Measurements from ENCODE around the gene HDHD2.

HDHD2 gene

DNA sequence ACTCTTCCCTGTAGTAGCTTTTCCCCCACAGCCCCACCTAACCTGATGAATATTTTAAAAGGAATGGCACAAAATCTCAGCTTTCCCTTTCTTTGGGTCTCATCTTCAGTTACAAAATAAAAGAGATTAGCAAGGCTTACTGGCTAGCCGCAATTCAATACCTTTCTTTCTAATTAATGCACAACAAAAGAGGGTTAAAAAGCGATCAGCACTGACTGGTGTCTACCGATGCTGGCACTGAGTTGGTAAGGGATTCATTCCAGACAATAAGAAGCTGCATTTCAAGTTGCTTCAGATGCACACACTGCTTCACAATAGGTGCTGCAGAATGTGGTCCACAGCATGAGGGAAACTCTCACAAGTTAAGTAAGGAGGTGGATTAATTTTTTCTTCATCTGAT is 41.9 kb downstream of the HDHD2 start:
- H3K9me3 ChIP-seq (ENCODE audit: insufficient read depth, low read depth, low read length), result no peaks in the 10 kb centered on the region
- no peak overlapping the region; the same call in 1 of the 2 replicates for H3K4me3 ChIP-seq (ENCODE audit: low read length)
- no peaks in the 10 kb centered on the region for H3K27me3 ChIP-seq (ENCODE audit: insufficient read depth, low read length)
- H3K4me1 ChIP-seq (ENCODE audit: insufficient read depth, low read length), result peaks cover 31% of the 10 kb centered on the region
- peak overlapping the region; percentile 36; the same call in 1 of the 2 replicates for H3K9ac ChIP-seq (ENCODE audit: low read depth, low read length)
- H3K36me3 ChIP-seq (ENCODE audit: insufficient read depth, low read depth, low read length), result peaks cover 48% of the 10 kb centered on the region
- H3K27ac ChIP-seq (ENCODE audit: low read length), result no peak overlapping the region

DNA sequence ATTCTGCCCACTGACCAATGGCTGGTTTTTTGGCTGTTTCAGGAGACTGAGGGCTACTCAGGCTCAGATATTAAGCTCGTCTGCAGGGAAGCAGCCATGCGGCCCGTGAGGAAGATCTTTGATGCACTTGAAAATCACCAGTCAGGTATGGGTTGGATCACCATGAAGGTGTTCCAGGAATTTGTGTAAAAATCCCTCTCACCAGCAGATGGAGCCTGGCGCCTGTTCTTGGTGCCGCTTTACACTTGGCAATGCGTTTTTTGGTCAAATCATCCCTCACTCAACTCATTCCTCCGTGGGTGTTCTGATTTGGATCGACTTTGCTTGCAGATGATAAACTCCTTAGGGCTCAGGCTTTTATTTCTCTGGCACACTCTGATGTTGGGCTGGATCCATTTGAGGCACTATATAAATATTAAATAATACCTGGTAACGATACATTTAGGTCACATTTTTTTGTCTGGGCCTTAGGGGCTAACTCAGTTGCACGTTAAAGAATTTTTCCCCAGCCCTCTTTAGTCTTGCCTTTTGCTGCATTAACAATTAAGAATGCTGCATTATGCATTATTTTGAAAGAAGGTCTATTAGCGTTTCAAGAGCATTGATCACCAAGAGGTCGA is 50.0 kb downstream of the HDHD2 start:
- no peak overlapping the region for H3K9ac ChIP-seq (ENCODE audit: low read depth, low read length)
- 0 out of 2 replicates have a peak, but pooled peaks cover 4% of the 10 kb centered on the region for H3K4me1 ChIP-seq (ENCODE audit: insufficient read depth, low read length)
- no peak overlapping the region for H3K27ac ChIP-seq (ENCODE audit: low read length)
- no peak overlapping the region for H3K4me3 ChIP-seq (ENCODE audit: low read length)
- H3K9me3 ChIP-seq (ENCODE audit: insufficient read depth, low read depth, low read length), result no peaks in the 10 kb centered on the region
- no peaks in the 10 kb centered on the region for H3K27me3 ChIP-seq (ENCODE audit: insufficient read depth, low read length)
- peaks cover 5% of the 10 kb centered on the region for H3K36me3 ChIP-seq (ENCODE audit: insufficient read depth, low read depth, low read length)

DNA sequence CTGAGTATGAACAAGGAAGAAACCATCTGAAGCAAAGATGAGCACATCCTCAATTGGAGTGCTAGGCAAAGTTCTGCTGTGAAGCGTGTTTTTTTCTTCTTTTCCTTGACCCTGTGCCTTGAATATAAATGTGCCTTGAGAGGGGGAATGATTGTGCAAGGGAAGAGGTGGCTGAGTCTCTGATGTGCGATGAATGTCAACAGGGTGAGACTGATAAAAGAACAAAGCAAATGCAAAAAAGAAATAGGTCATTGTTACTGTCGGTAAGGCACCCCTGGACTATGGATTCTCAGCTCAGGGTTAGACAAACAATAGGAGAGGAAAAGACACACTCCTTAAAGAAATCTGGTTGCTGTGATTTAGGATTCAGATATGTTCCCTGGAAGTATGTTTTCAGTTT is 54.5 kb downstream of the HDHD2 start:
- Histone ChIP-seq H3K4me3 (ENCODE audit: low read length) (no peak overlapping the region), H3K4me1 (ENCODE audit: insufficient read depth, low read length) (0 out of 2 replicates have a peak, but pooled peaks cover 4% of the 10 kb centered on the region), H3K27ac (ENCODE audit: low read length) (no peak overlapping the region), H3K36me3 (ENCODE audit: insufficient read depth, low read depth, low read length) (no peaks in the 10 kb centered on the region), H3K9ac (ENCODE audit: low read depth, low read length) (no peak overlapping the region), H3K9me3 (ENCODE audit: insufficient read depth, low read depth, low read length) (no peaks in the 10 kb centered on the region), H3K27me3 (ENCODE audit: insufficient read depth, low read length) (no peaks in the 10 kb centered on the region)

DNA sequence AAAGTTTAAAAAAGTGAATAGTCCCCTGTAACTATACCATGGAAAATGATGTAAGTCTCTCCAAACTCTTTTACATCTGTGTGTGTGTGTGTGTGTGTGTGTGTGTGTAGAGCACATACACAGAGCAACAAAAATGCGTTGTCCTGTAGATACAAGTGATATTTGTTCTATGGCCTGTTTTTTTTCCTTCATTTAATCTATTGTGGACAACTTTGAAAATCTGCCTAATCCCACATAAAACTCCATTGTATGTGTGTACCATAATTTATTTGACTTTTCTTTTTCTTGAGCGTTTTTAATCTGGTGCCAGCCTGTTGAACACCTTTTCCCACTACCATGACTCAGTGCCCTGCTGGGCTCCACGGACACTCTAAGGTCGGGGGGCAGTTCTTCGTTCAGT is 62.6 kb downstream of the HDHD2 start:
- Histone ChIP-seq H3K4me1 (ENCODE audit: insufficient read depth, low read length) (peaks cover 4% of the 10 kb centered on the region; the same call in 1 of the 2 replicates), H3K27ac (ENCODE audit: low read length) (no peak overlapping the region), H3K27me3 (ENCODE audit: insufficient read depth, low read length) (no peaks in the 10 kb centered on the region), H3K36me3 (ENCODE audit: insufficient read depth, low read depth, low read length) (no peaks in the 10 kb centered on the region), H3K9me3 (ENCODE audit: insufficient read depth, low read depth, low read length) (no peaks in the 10 kb centered on the region), H3K9ac (ENCODE audit: low read depth, low read length) (no peak overlapping the region), H3K4me3 (ENCODE audit: low read length) (no peak overlapping the region)

DNA sequence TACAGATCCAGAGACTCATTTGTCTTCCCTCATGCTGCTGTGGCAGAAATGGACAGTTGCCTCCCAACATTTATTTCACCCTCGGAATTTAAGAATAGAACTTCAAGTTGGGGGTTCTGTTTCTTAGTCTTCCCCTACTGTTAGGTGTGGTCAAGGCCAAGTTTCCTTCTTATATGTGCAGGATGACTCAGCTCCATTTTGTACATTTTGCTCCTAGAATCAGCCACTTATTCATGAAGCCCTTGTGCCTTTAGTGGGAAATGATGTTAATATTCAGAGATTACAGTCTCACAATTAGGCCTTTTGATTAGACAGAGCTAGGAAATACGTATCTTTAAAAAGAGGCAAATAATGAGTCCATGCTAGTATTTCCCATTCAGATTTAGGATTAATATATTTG is 68.7 kb downstream of the HDHD2 start:
- no peaks in the 10 kb centered on the region for H3K36me3 ChIP-seq (ENCODE audit: insufficient read depth, low read depth, low read length)
- no peak overlapping the region for H3K9ac ChIP-seq (ENCODE audit: low read depth, low read length)
- H3K4me3 ChIP-seq (ENCODE audit: low read length), result no peak overlapping the region
- no peaks in the 10 kb centered on the region for H3K9me3 ChIP-seq (ENCODE audit: insufficient read depth, low read depth, low read length)
- no peak overlapping the region for H3K27ac ChIP-seq (ENCODE audit: low read length)
- no peaks in the 10 kb centered on the region for H3K27me3 ChIP-seq (ENCODE audit: insufficient read depth, low read length)
- H3K4me1 ChIP-seq (ENCODE audit: insufficient read depth, low read length), result peaks cover 4% of the 10 kb centered on the region; the same call in 1 of the 2 replicates

DNA sequence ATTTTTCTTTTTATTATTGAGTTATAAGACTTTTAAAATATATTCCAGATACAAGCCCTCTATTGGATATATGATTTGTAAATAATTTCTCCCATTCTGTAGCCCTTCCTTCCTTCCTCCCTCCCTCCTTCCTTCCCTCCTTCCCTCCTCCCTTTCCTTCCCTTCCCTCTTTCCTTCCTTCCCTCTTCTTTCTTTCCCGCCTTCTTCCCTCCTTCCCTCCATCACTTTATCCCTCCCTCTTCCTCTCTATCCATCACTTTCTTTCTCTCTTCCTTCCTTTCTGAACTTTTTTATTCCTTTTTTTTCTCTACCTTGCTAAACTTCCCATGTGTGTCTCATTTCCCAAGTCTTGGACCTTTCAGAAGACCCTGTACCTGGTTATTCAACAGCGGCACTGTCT is 69.4 kb downstream of the HDHD2 start:
- Histone ChIP-seq H3K27me3 (ENCODE audit: insufficient read depth, low read length) (no peaks in the 10 kb centered on the region), H3K27ac (ENCODE audit: low read length) (no peak overlapping the region), H3K4me1 (ENCODE audit: insufficient read depth, low read length) (peaks cover 4% of the 10 kb centered on the region; the same call in 1 of the 2 replicates), H3K4me3 (ENCODE audit: low read length) (no peak overlapping the region), H3K36me3 (ENCODE audit: insufficient read depth, low read depth, low read length) (no peaks in the 10 kb centered on the region), H3K9me3 (ENCODE audit: insufficient read depth, low read depth, low read length) (no peaks in the 10 kb centered on the region), H3K9ac (ENCODE audit: low read depth, low read length) (no peak overlapping the region)

DNA sequence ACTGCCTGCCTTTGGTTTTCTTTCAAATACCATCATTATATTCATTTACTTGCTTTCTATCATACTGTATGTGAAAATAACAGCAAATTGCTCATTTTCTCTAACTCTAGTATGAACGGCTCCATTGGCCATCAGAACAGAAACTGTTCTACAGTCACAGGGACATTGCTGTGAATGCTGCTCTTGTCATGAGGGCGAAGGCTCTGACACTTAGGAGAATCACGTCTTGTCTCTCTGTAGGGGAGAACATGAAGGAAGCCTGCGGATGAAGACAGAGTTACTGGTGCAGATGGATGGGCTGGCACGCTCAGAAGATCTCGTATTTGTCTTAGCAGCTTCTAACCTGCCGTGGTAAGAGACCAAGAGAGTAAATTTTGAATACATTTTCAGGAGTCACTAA is 73.2 kb downstream of the HDHD2 start:
- no peaks in the 10 kb centered on the region for H3K9me3 ChIP-seq (ENCODE audit: insufficient read depth, low read depth, low read length)
- no peak overlapping the region for H3K9ac ChIP-seq (ENCODE audit: low read depth, low read length)
- H3K27ac ChIP-seq (ENCODE audit: low read length), result no peak overlapping the region
- no peaks in the 10 kb centered on the region for H3K36me3 ChIP-seq (ENCODE audit: insufficient read depth, low read depth, low read length)
- no peak overlapping the region for H3K4me3 ChIP-seq (ENCODE audit: low read length)
- H3K4me1 ChIP-seq (ENCODE audit: insufficient read depth, low read length), result peaks cover 7% of the 10 kb centered on the region; the same call in 1 of the 2 replicates
- no peaks in the 10 kb centered on the region for H3K27me3 ChIP-seq (ENCODE audit: insufficient read depth, low read length)

DNA sequence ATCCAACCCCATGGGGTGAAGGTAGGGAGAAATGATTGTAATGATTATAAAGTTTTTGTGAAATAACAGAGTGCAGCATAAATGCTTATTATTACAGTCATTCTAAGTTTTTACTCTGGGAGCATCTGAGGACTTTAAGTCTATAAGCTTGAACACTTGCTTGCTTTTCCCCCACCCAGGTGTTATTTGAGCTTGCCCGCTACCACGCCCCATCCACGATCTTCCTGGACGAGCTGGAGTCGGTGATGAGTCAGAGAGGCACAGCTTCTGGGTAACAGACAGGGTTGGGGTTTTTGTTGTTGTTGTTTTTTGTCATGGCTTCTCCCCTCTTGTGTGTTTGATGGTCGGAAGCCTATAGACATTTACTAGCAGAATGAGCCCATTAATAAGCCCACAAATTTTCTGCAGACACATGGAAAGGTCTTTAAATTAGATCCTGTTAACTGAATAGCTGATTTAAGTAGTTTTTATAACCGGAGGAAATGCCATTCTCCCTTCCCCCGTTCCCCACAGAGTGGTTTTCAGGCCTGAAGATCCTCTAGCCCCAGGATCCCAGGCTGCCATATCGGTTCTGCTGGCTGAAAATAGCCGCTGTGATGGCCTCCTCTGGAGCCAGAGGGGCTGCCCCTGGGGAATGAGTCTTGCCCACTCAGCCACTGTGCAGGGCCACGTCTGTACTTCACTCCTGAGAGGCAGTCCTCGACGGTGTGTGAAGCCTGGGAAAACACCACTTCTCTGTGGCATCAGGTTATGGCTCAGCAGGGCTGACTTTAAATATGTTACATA is 75.0 kb downstream of the HDHD2 start:
- no peak overlapping the region for H3K4me3 ChIP-seq (ENCODE audit: low read length)

DNA sequence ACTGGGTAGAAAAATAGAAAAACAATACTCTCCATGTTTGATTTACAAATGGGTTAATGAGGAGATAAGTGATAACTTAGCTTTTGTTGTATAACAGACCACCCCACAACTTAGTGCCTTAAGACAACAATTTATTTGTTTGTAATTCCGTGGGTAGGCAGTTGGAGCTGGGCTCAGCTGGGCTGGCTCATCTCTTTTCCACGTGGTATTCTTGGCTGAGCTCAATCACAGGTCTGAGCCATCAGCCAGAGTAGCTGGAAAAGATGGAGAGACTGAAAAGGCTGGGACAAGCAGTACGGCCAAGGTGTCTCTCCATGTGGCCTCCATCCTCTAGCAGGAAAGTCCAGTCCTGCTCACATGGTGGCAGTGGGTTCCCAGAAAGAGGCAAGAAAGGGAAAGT is 82.7 kb downstream of the HDHD2 start:
- peaks cover 5% of the 10 kb centered on the region; the same call in 1 of the 2 replicates for H3K4me1 ChIP-seq (ENCODE audit: insufficient read depth, low read length)
- no peaks in the 10 kb centered on the region for H3K36me3 ChIP-seq (ENCODE audit: insufficient read depth, low read depth, low read length)
- H3K9ac ChIP-seq (ENCODE audit: low read depth, low read length), result no peak overlapping the region
- H3K27ac ChIP-seq (ENCODE audit: low read length), result no peak overlapping the region
- H3K27me3 ChIP-seq (ENCODE audit: insufficient read depth, low read length), result no peaks in the 10 kb centered on the region
- no peaks in the 10 kb centered on the region for H3K9me3 ChIP-seq (ENCODE audit: insufficient read depth, low read depth, low read length)
- H3K4me3 ChIP-seq (ENCODE audit: low read length), result no peak overlapping the region

More for the DNA sequence above, 75.0 kb downstream of the HDHD2 start:
- Histone ChIP-seq H3K9me3 (ENCODE audit: insufficient read depth, low read depth, low read length) (no peaks in the 10 kb centered on the region), H3K27me3 (ENCODE audit: insufficient read depth, low read length) (no peaks in the 10 kb centered on the region), H3K36me3 (ENCODE audit: insufficient read depth, low read depth, low read length) (no peaks in the 10 kb centered on the region), H3K27ac (ENCODE audit: low read length) (no peak overlapping the region), H3K4me1 (ENCODE audit: insufficient read depth, low read length) (peaks cover 7% of the 10 kb centered on the region; the same call in 1 of the 2 replicates), H3K9ac (ENCODE audit: low read depth, low read length) (peak overlapping the region; percentile 25; the same call in 1 of the 2 replicates)

DNA sequence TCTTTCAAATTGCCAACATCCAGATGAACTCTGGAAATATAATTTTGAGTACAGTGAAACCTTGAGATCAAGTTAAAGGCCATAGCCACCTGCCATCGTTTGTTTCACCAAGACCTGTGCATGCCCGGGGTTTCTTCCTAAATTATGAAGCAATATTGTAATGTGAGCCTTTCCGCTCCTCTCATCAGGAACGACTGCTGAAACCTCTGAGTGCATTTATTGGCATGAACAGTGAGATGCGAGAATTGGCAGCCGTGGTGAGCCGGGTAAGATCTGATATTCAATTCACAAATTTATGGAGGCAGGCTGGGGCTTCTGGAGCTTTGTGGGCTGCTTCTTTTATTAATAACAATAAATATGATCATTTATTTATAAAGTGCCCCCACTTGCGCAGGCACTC is 87.2 kb downstream of the HDHD2 start:
- Histone ChIP-seq H3K36me3 (ENCODE audit: insufficient read depth, low read depth, low read length) (no peaks in the 10 kb centered on the region), H3K9ac (ENCODE audit: low read depth, low read length) (no peak overlapping the region), H3K4me3 (ENCODE audit: low read length) (no peak overlapping the region), H3K4me1 (ENCODE audit: insufficient read depth, low read length) (no peaks in the 10 kb centered on the region), H3K27ac (ENCODE audit: low read length) (no peak overlapping the region), H3K9me3 (ENCODE audit: insufficient read depth, low read depth, low read length) (no peaks in the 10 kb centered on the region), H3K27me3 (ENCODE audit: insufficient read depth, low read length) (no peaks in the 10 kb centered on the region)

DNA sequence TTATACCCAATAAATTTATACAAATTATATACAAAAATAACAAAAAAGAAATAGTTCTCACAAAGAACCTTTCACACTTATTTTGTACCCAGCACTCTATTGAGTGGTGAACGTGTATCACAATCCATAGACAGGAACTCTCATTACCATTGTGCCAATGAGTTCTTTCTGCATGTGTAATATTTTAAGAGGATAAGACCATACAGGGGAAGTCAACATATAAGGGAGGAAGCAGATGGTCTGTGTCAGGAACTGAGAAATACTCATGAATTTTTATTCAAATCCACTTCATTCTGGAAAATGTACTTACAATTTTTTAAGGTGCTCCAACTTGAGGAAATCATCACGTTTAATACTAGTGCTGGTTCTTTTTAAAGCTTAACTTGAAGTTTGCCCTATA is 87.8 kb downstream of the HDHD2 start:
- Histone ChIP-seq H3K4me1 (ENCODE audit: insufficient read depth, low read length) (no peaks in the 10 kb centered on the region), H3K36me3 (ENCODE audit: insufficient read depth, low read depth, low read length) (no peaks in the 10 kb centered on the region), H3K27ac (ENCODE audit: low read length) (no peak overlapping the region), H3K9me3 (ENCODE audit: insufficient read depth, low read depth, low read length) (no peaks in the 10 kb centered on the region), H3K27me3 (ENCODE audit: insufficient read depth, low read length) (no peaks in the 10 kb centered on the region), H3K9ac (ENCODE audit: low read depth, low read length) (no peak overlapping the region), H3K4me3 (ENCODE audit: low read length) (no peak overlapping the region)
